Panc1 (cell line): ENCODE results near the gene JAKMIP3.

Experiments used
- TCF7L2 ChIP-seq: IDR thresholded peaks from 2 replicates; pipeline ENCODE4 v1.6.1; 2011; ENCODE audit warnings: mild to moderate bottlenecking, low read depth, low read length, inconsistent platforms
- TF ChIP-seq, protein P1 (sequence below): fragments of 450-650 bp; IDR thresholded peaks from 2 replicates; pipeline ENCODE4 v1.5.1; 2017; ENCODE audit warnings: mild to moderate bottlenecking

DNA sequence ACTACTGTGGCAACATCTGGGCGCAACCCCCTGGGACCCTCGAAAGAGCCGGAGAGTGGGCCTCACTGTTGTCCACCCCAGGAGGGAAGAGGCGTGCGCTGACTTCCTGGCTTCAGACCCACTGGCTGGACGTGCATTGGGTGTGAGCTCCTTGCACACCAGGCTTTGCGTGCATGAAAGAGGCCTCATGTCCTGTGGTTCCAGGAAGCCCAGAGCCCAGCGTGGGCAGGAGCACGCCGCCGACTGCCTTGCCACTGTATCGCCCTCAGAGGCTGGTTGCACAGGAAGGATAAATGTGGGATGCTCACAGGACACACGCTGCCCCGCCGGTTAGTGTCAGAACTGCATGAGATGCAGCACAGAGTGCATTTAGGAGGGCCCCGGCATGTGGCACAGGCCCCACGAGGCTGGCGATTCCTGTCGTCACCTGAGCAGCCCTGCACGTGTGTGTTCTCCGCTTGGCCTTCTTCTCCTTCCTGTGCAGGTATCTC lies 8.5 kb upstream of the JAKMIP3 start:
- TF ChIP-seq, protein P1, sequence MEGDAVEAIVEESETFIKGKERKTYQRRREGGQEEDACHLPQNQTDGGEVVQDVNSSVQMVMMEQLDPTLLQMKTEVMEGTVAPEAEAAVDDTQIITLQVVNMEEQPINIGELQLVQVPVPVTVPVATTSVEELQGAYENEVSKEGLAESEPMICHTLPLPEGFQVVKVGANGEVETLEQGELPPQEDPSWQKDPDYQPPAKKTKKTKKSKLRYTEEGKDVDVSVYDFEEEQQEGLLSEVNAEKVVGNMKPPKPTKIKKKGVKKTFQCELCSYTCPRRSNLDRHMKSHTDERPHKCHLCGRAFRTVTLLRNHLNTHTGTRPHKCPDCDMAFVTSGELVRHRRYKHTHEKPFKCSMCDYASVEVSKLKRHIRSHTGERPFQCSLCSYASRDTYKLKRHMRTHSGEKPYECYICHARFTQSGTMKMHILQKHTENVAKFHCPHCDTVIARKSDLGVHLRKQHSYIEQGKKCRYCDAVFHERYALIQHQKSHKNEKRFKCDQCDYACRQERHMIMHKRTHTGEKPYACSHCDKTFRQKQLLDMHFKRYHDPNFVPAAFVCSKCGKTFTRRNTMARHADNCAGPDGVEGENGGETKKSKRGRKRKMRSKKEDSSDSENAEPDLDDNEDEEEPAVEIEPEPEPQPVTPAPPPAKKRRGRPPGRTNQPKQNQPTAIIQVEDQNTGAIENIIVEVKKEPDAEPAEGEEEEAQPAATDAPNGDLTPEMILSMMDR = no peak
- no peak for TF ChIP-seq TCF7L2
